ENCODE results near the gene UHMK1.
"Not testable (repeated sequence)": the region's sequence is repeated elsewhere in the genome, so short reads cannot be mapped to it uniquely, and the experiment has no call there.

UHMK1 gene

GRCh38 chr1:162497723-162498495, at the start of gene UHMK1:
Gene UHMK1, plus strand, starts transcription at chr1:162497818. Its CDS starts 183 bp downstream, at chr1:162498001.
- DNase-seq (ENCODE audit: low read depth in 2 of 2): peak; percentile 77 to 86

DNA sequence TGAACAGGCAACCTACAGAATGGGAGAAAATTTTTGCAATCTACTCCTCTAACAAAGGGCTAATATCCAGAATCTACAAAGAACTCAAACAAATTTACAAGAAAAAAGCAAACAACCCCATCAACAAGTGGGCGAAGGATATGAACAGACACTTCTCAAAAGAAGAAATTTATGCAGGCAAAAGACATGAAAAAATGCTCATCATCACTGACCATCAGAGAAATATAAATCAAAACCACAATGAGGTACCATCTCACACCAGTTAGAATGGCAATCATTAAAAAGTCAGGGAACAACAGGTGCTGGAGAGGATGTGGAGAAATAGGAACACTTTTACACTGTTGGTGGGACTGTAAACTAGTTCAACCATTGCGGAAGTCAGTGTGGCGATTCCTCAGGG, 43.3 kb upstream of the UHMK1 start:
- not testable (repeated sequence) for DNase-seq (ENCODE audit: low read depth in 2 of 2)

- no peak for DNase-seq (ENCODE audit: low read depth in 2 of 2)
These were observed 41.3 kb upstream of the UHMK1 start for GRCh38 chr1:162456323-162456722.

DNA sequence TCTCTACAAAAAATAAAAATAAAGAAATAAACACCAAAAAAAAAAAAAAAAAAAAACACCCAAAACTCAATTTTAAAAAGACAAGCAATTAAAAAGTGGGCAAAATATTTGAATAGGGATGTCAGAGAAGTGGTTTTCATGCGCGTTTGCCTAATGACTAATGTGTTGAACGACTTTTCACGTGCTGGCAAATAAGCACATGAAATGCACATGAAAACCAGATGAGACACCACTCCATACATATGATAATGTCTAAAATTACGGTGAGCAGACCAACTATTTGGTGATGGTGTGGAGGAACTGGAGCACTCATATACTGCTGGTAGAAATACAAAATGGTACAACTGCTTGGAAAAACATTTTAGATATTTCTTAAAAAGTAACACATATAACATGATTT, 39.4 kb upstream of the UHMK1 start:
- no peak for DNase-seq (ENCODE audit: low read depth in 2 of 2)

GRCh38 chr1:162462425-162462824, 35.2 kb upstream of the UHMK1 start:
- not testable (repeated sequence) for DNase-seq (ENCODE audit: low read depth in 2 of 2)

DNA sequence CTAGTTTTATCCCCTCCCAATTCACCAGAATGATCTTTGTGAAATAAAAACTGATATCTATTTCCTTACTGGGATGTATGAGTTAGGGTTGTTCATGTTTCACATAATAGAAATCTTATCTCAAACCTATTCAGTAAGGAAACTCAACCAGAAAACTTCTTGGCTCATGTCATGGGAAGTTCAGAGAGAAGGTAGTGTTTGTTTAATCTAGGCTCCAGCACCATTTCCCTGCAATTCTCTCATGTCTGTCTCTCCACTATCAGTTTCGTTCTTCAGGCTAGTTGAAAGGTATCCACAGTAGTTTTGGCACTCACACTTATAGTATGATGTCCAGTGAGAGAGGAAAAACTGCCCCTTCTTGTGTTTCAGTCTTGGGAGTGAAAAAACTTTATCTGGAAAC, 34.6 kb upstream of the UHMK1 start:
- no peak for DNase-seq (ENCODE audit: low read depth in 2 of 2)

DNA sequence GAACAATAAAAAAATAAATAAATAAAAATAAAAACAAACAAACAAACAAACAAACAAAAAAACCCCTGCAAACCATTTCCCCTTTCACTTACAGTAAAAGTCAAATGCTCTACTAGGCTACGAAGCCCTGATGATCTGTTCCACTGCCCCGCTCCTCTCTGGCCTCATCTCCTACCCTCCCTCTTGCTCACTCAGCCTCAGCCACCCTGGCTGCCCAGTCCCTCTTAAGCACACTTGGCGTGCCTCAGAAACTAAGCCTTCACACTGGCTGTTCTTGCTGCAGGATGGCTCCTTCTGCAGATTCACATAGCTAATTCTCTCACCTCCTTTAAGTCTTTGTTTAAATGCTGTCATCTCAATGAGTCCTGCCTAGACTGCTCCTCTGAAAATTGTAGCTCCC, 30.8 kb upstream of the UHMK1 start:
- DNase-seq (ENCODE audit: low read depth in 2 of 2): no peak

DNA sequence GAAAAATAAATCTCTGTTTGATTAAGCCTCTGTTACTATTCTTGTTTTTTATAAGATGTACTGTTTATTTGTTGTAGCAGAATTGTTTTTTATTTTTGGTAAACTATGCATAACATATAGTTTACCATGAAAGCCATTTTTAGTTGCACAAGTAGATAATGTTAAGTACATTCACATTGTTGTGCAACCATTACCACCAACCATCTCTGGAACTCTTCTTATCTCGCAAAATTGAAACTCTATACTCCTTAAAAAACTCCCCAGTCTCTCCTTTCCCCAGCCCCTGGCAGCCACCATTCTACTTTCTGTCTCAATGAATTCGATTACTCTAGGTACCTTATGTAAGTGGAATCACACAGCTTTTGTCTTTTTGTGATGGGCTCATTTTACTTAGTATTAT, 27.4 kb upstream of the UHMK1 start:
- no peak for DNase-seq (ENCODE audit: low read depth in 2 of 2)

- no peak for DNase-seq (ENCODE audit: low read depth in 2 of 2)
These were observed 26.2 kb upstream of the UHMK1 start for GRCh38 chr1:162471290-162471853.

DNA sequence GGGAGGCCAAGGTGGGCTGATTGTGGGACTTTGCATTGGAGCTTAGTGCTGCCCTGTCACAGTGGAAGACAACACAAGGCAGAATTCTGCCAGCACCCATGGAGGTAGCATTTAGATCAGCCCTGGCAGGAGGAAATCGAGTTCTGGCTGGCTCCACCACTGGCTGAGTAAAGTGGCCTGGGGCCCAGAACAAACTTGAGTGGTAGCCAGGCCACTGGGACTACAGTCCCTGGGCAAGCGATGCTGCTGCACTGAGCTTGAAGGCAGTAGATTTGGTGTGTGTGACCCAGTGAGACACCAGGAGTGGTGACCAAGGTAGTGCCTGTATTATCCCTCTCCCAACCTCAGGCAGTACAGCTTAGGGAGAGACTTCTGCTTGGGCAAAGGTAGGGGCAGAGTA, 22.5 kb upstream of the UHMK1 start:
- no peak for DNase-seq (ENCODE audit: low read depth in 2 of 2)

- no peak for DNase-seq (ENCODE audit: low read depth in 2 of 2)
These were observed 22.0 kb upstream of the UHMK1 start for GRCh38 chr1:162475539-162476185.

- DNase-seq (ENCODE audit: low read depth in 2 of 2): no peak
These were observed 21.0 kb upstream of the UHMK1 start for GRCh38 chr1:162476620-162477019.

DNA sequence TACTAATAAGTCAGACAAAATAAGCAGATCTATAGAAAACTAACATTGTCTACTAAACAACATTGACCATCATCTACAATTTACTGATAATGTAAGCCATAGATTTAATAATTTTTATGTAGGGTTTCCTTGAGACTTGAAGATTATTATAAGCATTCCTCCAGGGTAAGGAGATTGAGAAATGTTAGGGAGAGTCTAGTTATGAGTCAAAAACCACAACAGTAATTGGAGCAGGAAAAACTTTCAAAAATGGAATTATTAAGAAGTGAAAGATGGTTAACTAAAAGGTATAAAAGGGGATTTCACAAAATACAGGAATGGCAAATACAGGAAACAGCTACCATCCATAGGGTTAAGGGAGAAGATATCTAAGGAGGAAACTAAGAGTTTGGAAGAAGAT, 12.4 kb upstream of the UHMK1 start:
- DNase-seq (ENCODE audit: low read depth in 2 of 2): no peak

- no peak for DNase-seq (ENCODE audit: low read depth in 2 of 2)
These were observed 10.4 kb upstream of the UHMK1 start for GRCh38 chr1:162487241-162487640.

DNA sequence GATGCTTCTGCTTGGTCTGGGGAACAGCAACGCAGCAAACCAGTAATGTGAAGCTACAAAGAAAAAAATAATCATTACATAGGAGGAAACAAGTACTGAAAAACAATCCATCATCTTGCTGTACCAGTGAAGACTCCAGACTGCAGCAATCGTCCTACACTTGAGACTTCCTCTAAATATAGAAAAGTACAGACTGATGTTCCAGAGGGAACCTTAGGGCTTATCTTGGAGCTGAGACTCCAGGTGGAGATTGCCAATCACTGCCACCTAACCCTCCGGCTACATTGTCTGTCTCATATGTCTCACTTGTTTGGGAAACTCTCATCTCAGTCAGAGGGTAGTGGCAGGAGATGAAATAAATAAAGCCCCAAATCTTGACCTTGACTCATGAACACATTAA, 9.4 kb upstream of the UHMK1 start:
- no peak for DNase-seq (ENCODE audit: low read depth in 2 of 2)

- not testable (repeated sequence) for DNase-seq (ENCODE audit: low read depth in 2 of 2)
These were observed 1.9 kb upstream of the UHMK1 start for GRCh38 chr1:162495531-162496233.

- no peak for DNase-seq (ENCODE audit: low read depth in 2 of 2)
These were observed 405 bp upstream of the UHMK1 start for GRCh38 chr1:162497104-162497722.

GRCh38 chr1:162498496-162498810, 835 bp downstream of the UHMK1 start:
- no peak for DNase-seq (ENCODE audit: low read depth in 2 of 2)

DNA sequence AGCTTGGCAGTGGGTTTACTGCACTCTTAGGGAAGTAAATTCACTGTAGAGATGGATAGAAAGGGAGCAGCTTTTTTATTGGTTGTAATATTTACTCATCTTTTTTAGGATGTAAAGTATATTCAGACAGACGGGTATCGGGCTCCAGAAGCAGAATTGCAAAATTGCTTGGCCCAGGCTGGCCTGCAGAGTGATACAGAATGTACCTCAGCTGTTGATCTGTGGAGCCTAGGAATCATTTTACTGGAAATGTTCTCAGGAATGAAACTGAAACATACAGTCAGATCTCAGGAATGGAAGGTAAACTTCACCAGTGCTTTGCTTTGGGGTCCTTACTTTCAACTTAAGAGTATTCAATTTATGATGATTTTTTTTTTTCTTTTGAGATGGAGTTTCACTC, 3.2 kb downstream of the UHMK1 start:
- no peak for DNase-seq (ENCODE audit: low read depth in 2 of 2)

DNA sequence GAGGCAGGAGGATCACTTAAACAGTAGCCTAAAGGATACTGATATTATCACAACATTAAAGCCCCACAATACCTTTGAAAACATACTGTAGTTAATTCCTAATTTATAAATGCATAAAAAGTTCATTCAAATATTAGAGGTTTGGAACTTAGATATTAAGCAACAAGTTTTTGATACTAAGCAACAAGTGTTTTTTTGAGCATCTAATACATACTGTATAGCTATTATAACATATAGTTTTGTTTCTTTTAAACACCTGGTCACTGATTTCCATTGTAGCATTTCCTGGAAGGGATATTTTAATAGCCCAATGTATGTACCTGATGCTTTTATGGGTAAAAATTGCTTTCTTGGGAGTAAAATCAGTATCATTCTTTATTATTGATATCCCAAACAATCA, 4.5 kb downstream of the UHMK1 start:
- no peak for DNase-seq (ENCODE audit: low read depth in 2 of 2)

- no peak for DNase-seq (ENCODE audit: low read depth in 2 of 2)
These were observed 5.3 kb downstream of the UHMK1 start for GRCh38 chr1:162502928-162503327.

- no peak for DNase-seq (ENCODE audit: low read depth in 2 of 2)
These were observed 29.7 kb downstream of the UHMK1 start for GRCh38 chr1:162527314-162527713.

Measured in activated CD8-positive, alpha-beta memory T cell treated with anti-CD3 and anti-CD28 coated beads for 4 hours (primary cell).